H1 (cell line): ENCODE results near the gene PLXNB2. TPM values are rescaled to one million over a fixed set of nuclear protein-coding genes. Genes with fewer than 3 reads are reported as not detected.

Experiments
- CTCF ChIA-PET: fragments of 300-600 bp; sonication (Branson Sonifier 250); formaldehyde crosslinking; loops from one replicate; lab custom pipeline; 2021; ENCODE audit not compliant: partially characterized antibody; lab: Charles Lee
- POLR2A ChIA-PET: fragments of 300-600 bp; sonication (Branson Sonifier 250); formaldehyde crosslinking; loops from one replicate; lab custom pipeline; 2021; ENCODE audit warnings: inconsistent platforms; ENCODE audit not compliant: partially characterized antibody; lab: Charles Lee
- DNase-seq, 2 experiments: peaks; one replicate each; pipeline versions ENCODE4 v3.0.0 to v3.0.0-alpha.2; 2010 to 2022; ENCODE audit warnings: low spot score in 2 of 2, low read depth in 1 of 2, mixed read lengths in 1 of 2
- FAIRE-seq: peaks from 2 replicates; lab custom pipeline; 2011; peaks lifted over from hg19 to GRCh38; lab: Jason Lieb, UNC
- H2AFZ ChIP-seq: 2 replicates; pipeline ENCODE4 v1.8.1; 2012; ENCODE audit warnings: low read length, inconsistent platforms
- H2AK5ac ChIP-seq: 2 replicates; pipeline ENCODE4 v1.6.1; 2013; ENCODE audit warnings: low read depth, low read length
- H2BK120ac ChIP-seq: replicated peaks from 2 replicates; pipeline ENCODE3; 2013; ENCODE audit warnings: low read depth, low read length, inconsistent platforms
- H2BK12ac ChIP-seq: 2 replicates; pipeline ENCODE4 v1.6.1; 2013; ENCODE audit warnings: low read depth, low read length
- H2BK15ac ChIP-seq: 2 replicates; pipeline ENCODE4 v1.6.1; 2013; ENCODE audit warnings: low read length
- H2BK20ac ChIP-seq: 2 replicates; pipeline ENCODE4 v1.6.1; 2013; ENCODE audit warnings: low read length
- H2BK5ac ChIP-seq: 2 replicates; pipeline ENCODE4 v1.6.1; 2013; ENCODE audit warnings: low read depth, low read length
- H3K14ac ChIP-seq: 2 replicates; pipeline ENCODE4 v1.6.1; 2013; ENCODE audit warnings: inconsistent platforms; ENCODE audit not compliant: insufficient read length
- H3K18ac ChIP-seq: 2 replicates; pipeline ENCODE4 v1.6.1; 2013; ENCODE audit warnings: low read length; ENCODE audit errors: extremely low read depth
- H3K23ac ChIP-seq: 2 replicates; pipeline ENCODE4 v1.6.1; 2013; ENCODE audit warnings: inconsistent platforms; ENCODE audit not compliant: insufficient read length
- H3K23me2 ChIP-seq: 2 replicates; pipeline ENCODE4 v1.6.1; 2013; ENCODE audit warnings: low read depth, low read length
- H3K27ac ChIP-seq: 2 replicates; pipeline ENCODE4 v1.6.1; 2011; ENCODE audit warnings: low read depth, low read length, inconsistent platforms
- H3K27me3 ChIP-seq, 4 experiments: replicated peaks in 1 of 4; 1 replicate in 1 of 4; 2 replicates in 3 of 4; pipeline versions ENCODE4 v1.6.1 to v1.8.1; 2011 to 2013; ENCODE audit warnings: low read length in 3 of 4, mild to moderate bottlenecking in 3 of 4, inconsistent platforms in 2 of 4, mixed read lengths in 2 of 4, moderate library complexity in 1 of 4; ENCODE audit not compliant: control insufficient read depth in 3 of 4, insufficient read depth in 3 of 4; ENCODE audit errors: extremely low read depth in 1 of 4
- H3K36me3 ChIP-seq, 4 experiments: 2 replicates each; pipeline versions ENCODE4 v1.6.1 to v1.8.1; 2011 to 2013; ENCODE audit warnings: mild to moderate bottlenecking in 4 of 4, low read length in 3 of 4, moderate library complexity in 2 of 4, control low read depth in 1 of 4, inconsistent platforms in 1 of 4; ENCODE audit not compliant: insufficient read depth in 4 of 4, control insufficient read depth in 2 of 4
- H3K4ac ChIP-seq: replicated peaks from 2 replicates; pipeline ENCODE3; 2013; ENCODE audit warnings: low read length, low read depth, mixed read lengths, inconsistent platforms; ENCODE audit not compliant: insufficient read length
- H3K4me1 ChIP-seq, 4 experiments: replicated peaks in 1 of 4; 1 replicate in 1 of 4; 2 replicates in 3 of 4; pipeline versions ENCODE4 v1.6.1 to v1.8.1; 2011 to 2013; ENCODE audit warnings: low read length in 3 of 4, inconsistent platforms in 2 of 4, mixed read lengths in 1 of 4; ENCODE audit not compliant: insufficient read depth in 4 of 4, control insufficient read depth in 3 of 4
- H3K4me2 ChIP-seq, 2 experiments: 2 replicates each; pipeline versions ENCODE4 v1.6.1 to v1.8.1; 2011 to 2013; ENCODE audit warnings: low read depth in 2 of 2, low read length in 2 of 2, control low read depth in 1 of 2, inconsistent platforms in 1 of 2, mild to moderate bottlenecking in 1 of 2; ENCODE audit not compliant: insufficient read depth in 1 of 2
- H3K4me3 ChIP-seq, 4 experiments: fragments of 200-600, 300-600 bp in 1 of 4; sonication (generic), shearing (Covaris generic), sonication (Bioruptor Twin) in 1 of 4; 2 replicates each; pipeline versions ENCODE4 v1.5.1 to v1.8.1; 2011 to 2016; ENCODE audit warnings: low read length in 4 of 4, low read depth in 3 of 4, control low read depth in 2 of 4, inconsistent platforms in 2 of 4, mild to moderate bottlenecking in 2 of 4, mixed read lengths in 1 of 4, moderate library complexity in 1 of 4; ENCODE audit not compliant: insufficient read depth in 2 of 4; ENCODE audit errors: extremely low read depth in 1 of 4
- H3K56ac ChIP-seq: replicated peaks from 2 replicates; pipeline ENCODE3; 2013; ENCODE audit warnings: low read depth, mild to moderate bottlenecking, mixed read lengths, low read length, inconsistent platforms; ENCODE audit not compliant: insufficient read length
- H3K79me1 ChIP-seq: 2 replicates; pipeline ENCODE4 v1.6.1; 2013; ENCODE audit warnings: low read depth, low read length, control low read depth
- H3K79me2 ChIP-seq, 2 experiments: 2 replicates each; pipeline versions ENCODE4 v1.6.1 to v1.8.1; 2012 to 2013; ENCODE audit warnings: low read length in 2 of 2, mild to moderate bottlenecking in 2 of 2, inconsistent platforms in 1 of 2; ENCODE audit not compliant: insufficient read depth in 2 of 2, control insufficient read depth in 1 of 2
- H3K9ac ChIP-seq, 4 experiments: replicated peaks in 1 of 4; 1 replicate in 1 of 4; 2 replicates in 3 of 4; pipeline versions ENCODE4 v1.6.1 to v1.8.1; 2011 to 2013; ENCODE audit warnings: low read depth in 3 of 4, low read length in 3 of 4, control low read depth in 2 of 4, mild to moderate bottlenecking in 2 of 4, moderate library complexity in 2 of 4, inconsistent platforms in 1 of 4; ENCODE audit errors: extremely low read depth in 1 of 4
- H3K9me3 ChIP-seq, 2 experiments: 2 replicates each; pipeline versions ENCODE4 v1.6.1 to v1.8.1; 2012 to 2013; ENCODE audit warnings: mild to moderate bottlenecking in 2 of 2, moderate library complexity in 2 of 2, control low read depth in 1 of 2, inconsistent platforms in 1 of 2, low read depth in 1 of 2, low read length in 1 of 2, mixed read lengths in 1 of 2; ENCODE audit not compliant: insufficient read depth in 2 of 2
- H4K20me1 ChIP-seq, 2 experiments: replicated peaks in 1 of 2; 2 replicates each; pipeline versions ENCODE3 to v1.8.1; 2011 to 2013; ENCODE audit warnings: inconsistent platforms in 2 of 2, low read length in 2 of 2, mild to moderate bottlenecking in 1 of 2; ENCODE audit not compliant: insufficient read depth in 2 of 2, control insufficient read depth in 1 of 2
- H4K5ac ChIP-seq: 2 replicates; pipeline ENCODE4 v1.6.1; 2013; ENCODE audit warnings: low read length, low read depth, mixed read lengths, inconsistent platforms; ENCODE audit not compliant: insufficient read length
- H4K8ac ChIP-seq: 2 replicates; pipeline ENCODE4 v1.8.0; 2013; ENCODE audit warnings: mild to moderate bottlenecking, moderate library complexity, low read length, inconsistent platforms; ENCODE audit not compliant: insufficient read depth; ENCODE audit errors: extremely low read depth
- H4K91ac ChIP-seq: replicated peaks from 2 replicates; pipeline ENCODE3; 2013; ENCODE audit warnings: low read length, mixed read lengths, inconsistent platforms; ENCODE audit not compliant: insufficient read length
- EGR1 ChIP-seq: IDR thresholded peaks from 2 replicates; pipeline ENCODE4 v1.6.1; 2011; ENCODE audit warnings: low read depth, low read length, borderline replicate concordance
- KDM4A ChIP-seq: IDR thresholded peaks from one replicate; pipeline ENCODE4 v1.7.1; 2012; ENCODE audit warnings: low read depth, mild to moderate bottlenecking, moderate library complexity, low read length, inconsistent platforms; ENCODE audit not compliant: severe bottlenecking
- KDM5A ChIP-seq: fragments of 200-600 bp; IDR thresholded peaks from 2 replicates; pipeline ENCODE4 v1.7.1; 2012; ENCODE audit warnings: mild to moderate bottlenecking, low read length, inconsistent platforms, mixed read lengths
- MAX ChIP-seq: IDR thresholded peaks from 2 replicates; pipeline ENCODE4 v1.6.1; 2012; ENCODE audit warnings: inconsistent platforms
- SAP30 ChIP-seq: fragments of 300-600 bp; sonication (generic); IDR thresholded peaks from 2 replicates; pipeline ENCODE4 v1.7.1; 2012; ENCODE audit warnings: low read length, moderate library complexity, mild to moderate bottlenecking, inconsistent platforms; ENCODE audit not compliant: insufficient read depth, insufficient replicate concordance
- SIRT6 ChIP-seq: IDR thresholded peaks from one replicate; pipeline ENCODE4 v1.7.1; 2012; ENCODE audit warnings: low read length, inconsistent platforms
- SP2 ChIP-seq: IDR thresholded peaks from 2 replicates; pipeline ENCODE4 v1.6.1; 2012; ENCODE audit warnings: mild to moderate bottlenecking, low read length, inconsistent platforms
- SUZ12 ChIP-seq: fragments of 200-600 bp; sonication (generic); IDR thresholded peaks from 2 replicates; pipeline ENCODE4 v1.6.1; 2012; ENCODE audit warnings: mild to moderate bottlenecking, inconsistent platforms, low read length, moderate library complexity, mixed read lengths
- TCF12 ChIP-seq: IDR thresholded peaks from 2 replicates; pipeline ENCODE4 v1.6.1; 2011; ENCODE audit warnings: low read depth, mild to moderate bottlenecking, low read length
- WGBS, 2 experiments: shearing (Covaris generic) in 1 of 2; methylation state at CpG; one replicate each; pipeline versions ENCODE4 v1.1.6 to v1.1.7; 2013 to 2015; ENCODE audit warnings: low lambda C conversion rate in 2 of 2, mixed read lengths in 2 of 2, inconsistent platforms in 1 of 2, low coverage in 1 of 2, missing lambda C conversion rate in 1 of 2; ENCODE audit not compliant: insufficient replicate concordance in 2 of 2, insufficient coverage in 1 of 2, insufficient read length in 1 of 2; ENCODE audit errors: extremely low coverage in 1 of 2, missing lambda C conversion rate in 1 of 2; 5-methylcytosine and 5-hydroxymethylcytosine counted together
- polyA plus RNA-seq, 7 experiments: library from polyadenylated mRNA; depleted of rRNA in 3 of 7; stranded (reverse) in 5 of 7; unstranded in 2 of 7; fragments of >200 nt in 5 of 7; fragments of 200-250 nt in 2 of 7; gene quantifications; 1 replicate in 5 of 7; 2 replicates in 1 of 7; 4 replicates in 1 of 7; pipeline versions ENCODE4 v1.2.1 to v1.2.3, GENCODE V29; 2011 to 2013; ENCODE audit warnings: missing spikeins in 2 of 7, mixed read lengths in 2 of 7
- total RNA-seq: library from RNA; stranded (reverse); fragmentation: NEBNext Ultra II Directional; extraction: Animal tissue kit (Norgen Biotek cat#: 25700); gene quantifications from 2 replicates; pipeline ENCODE4 v1.2.1, GENCODE V29; 2021
- TF ChIP-seq, protein P1 (sequence below): IDR thresholded peaks from 2 replicates; pipeline ENCODE4 v1.6.1; 2012; ENCODE audit warnings: low read length, inconsistent platforms

PLXNB2 gene
- total and polyA plus RNA-seq, 2 of the 8 experiments (the other 6 are each of a cell fraction or from before 2014, with no cell fraction given): 58.3 to 92.8 TPM

DNA sequence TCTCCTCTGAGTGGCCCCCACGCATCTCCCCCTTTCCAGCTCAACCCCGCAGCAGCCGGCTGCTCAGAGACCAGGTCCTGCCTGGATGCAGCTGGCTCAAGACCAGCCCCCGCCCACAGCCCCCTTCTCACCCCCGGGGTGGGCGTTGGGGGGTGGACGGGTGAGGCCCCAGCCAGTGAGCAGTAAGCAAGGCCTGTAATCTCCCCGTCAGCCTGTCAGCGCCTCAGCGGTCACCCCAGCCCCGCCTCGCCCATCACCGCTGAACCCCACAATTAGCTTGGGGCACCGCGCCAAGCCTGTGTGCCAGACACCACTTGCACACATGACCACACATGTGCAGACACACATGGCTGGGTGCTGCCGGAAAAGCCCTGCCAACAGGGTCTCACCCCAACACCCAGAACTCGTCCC, 5.9 kb downstream of the PLXNB2 start:
- H4K20me1 ChIP-seq: peaks cover 16 to 36% of the 10 kb centered on the region in 2 experiments
- ChIA-PET POLR2A (interaction anchor here (1.6 kb wide), 1 partner anchor 10 kb away, joined by 4 read pairs; no protein-coding TSS in a partner anchor), CTCF (interaction anchor here (1.1 to 2.0 kb wide), 5 partner anchors 8 to 94 kb away, joined by 3 to 8 read pairs (median 3); no protein-coding TSS in a partner anchor)
- H3K14ac ChIP-seq: no peak overlapping the region
- no peak overlapping the region for H2BK20ac ChIP-seq
- H3K4me3 ChIP-seq: no peak overlapping the region
- H3K9ac ChIP-seq: no peak overlapping the region
- H3K56ac ChIP-seq: no peak overlapping the region
- H2AFZ ChIP-seq: no peak overlapping the region
- no peak overlapping the region for H2BK12ac ChIP-seq
- no peaks in the 10 kb centered on the region; a peak in 2 of 7 replicates for H3K27me3 ChIP-seq
- no peaks in the 10 kb centered on the region for H3K9me3 ChIP-seq
- H2AK5ac ChIP-seq: 0 out of 2 replicates have a peak overlapping the region, but pooled peaks have one; percentile 28
- TF ChIP-seq KDM5A (no peak), SUZ12 (no peak), KDM4A (no peak), EGR1 (no peak), SIRT6 (no peak), TCF12 (no peak), SAP30 (no peak), MAX (no peak), SP2 (no peak)
- TF ChIP-seq, protein P1, sequence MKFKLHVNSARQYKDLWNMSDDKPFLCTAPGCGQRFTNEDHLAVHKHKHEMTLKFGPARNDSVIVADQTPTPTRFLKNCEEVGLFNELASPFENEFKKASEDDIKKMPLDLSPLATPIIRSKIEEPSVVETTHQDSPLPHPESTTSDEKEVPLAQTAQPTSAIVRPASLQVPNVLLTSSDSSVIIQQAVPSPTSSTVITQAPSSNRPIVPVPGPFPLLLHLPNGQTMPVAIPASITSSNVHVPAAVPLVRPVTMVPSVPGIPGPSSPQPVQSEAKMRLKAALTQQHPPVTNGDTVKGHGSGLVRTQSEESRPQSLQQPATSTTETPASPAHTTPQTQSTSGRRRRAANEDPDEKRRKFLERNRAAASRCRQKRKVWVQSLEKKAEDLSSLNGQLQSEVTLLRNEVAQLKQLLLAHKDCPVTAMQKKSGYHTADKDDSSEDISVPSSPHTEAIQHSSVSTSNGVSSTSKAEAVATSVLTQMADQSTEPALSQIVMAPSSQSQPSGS: no peak
- H2BK5ac ChIP-seq: no peak overlapping the region; the same call in 1 of the 2 replicates
- peaks cover 9% of the 10 kb centered on the region; the same call in 1 of the 2 replicates for H3K23me2 ChIP-seq
- DNase-seq (no peak), FAIRE-seq (no peak)
- H3K27ac ChIP-seq: no peak overlapping the region
- no peak overlapping the region for H3K23ac ChIP-seq
- no peak overlapping the region for H4K8ac ChIP-seq
- peaks cover 18% of the 10 kb centered on the region for H3K79me1 ChIP-seq
- H3K79me2 ChIP-seq: peaks cover 0 to 29% of the 10 kb centered on the region in 2 experiments; a peak in 3 of 4 replicates
- peaks cover 3 to 45% (median 25%) of the 10 kb centered on the region in 4 experiments for H3K4me1 ChIP-seq
- H2BK15ac ChIP-seq: no peak overlapping the region
- WGBS, 2 experiments: 100% methylated on average over 1 of the region's 17 CpGs; no CpG with 5 or more reads in 1 of the 2 experiments
- H3K18ac ChIP-seq: no peak overlapping the region
- H2BK120ac ChIP-seq: no peak overlapping the region
- no peak overlapping the region for H4K5ac ChIP-seq
- no peak overlapping the region for H4K91ac ChIP-seq
- H3K4ac ChIP-seq: no peak overlapping the region
- H3K4me2 ChIP-seq: no peak overlapping the region
- H3K36me3 ChIP-seq: no peaks in the 10 kb centered on the region
